WTC11 (cell line): ENCODE data around the gene A1BG. TPM values are rescaled to one million over a fixed set of nuclear protein-coding genes. Genes with fewer than 3 reads are reported as not detected.

Experiments used
- ATAC-seq: fragments of 200-7000 bp; cut with Tn5 transposase; 2 replicates; pipeline ENCODE4 v1.10.0; 2021; ENCODE audit warnings: mild to moderate bottlenecking, moderate library complexity
- CTCF ChIA-PET: fragments of 300-600 bp; sonication (Branson Sonifier 250); formaldehyde crosslinking; loops from one replicate; lab custom pipeline; 2021; ENCODE audit warnings: antibody characterized with exemption; lab: Charles Lee
- POLR2A ChIA-PET: fragments of 350-600 bp; sonication (Branson Sonifier 250); formaldehyde crosslinking; loops from one replicate; lab custom pipeline; 2021; ENCODE audit warnings: antibody characterized with exemption; lab: Charles Lee
- DNase-seq: peaks from one replicate; pipeline ENCODE4 v3.0.0; 2021; ENCODE audit warnings: low spot score
- H3K27ac Mint-ChIP-seq: 2 replicates; pipeline ENCODE4 v1.8.0; 2021; ENCODE audit warnings: mixed read lengths
- H3K27me3 Mint-ChIP-seq: 2 replicates; pipeline ENCODE4 v1.8.0; 2021; ENCODE audit warnings: low read depth, mild to moderate bottlenecking, moderate library complexity, mixed read lengths
- H3K36me3 Mint-ChIP-seq: 2 replicates; pipeline ENCODE4 v1.8.0; 2021; ENCODE audit warnings: mixed read lengths
- H3K4me1 Mint-ChIP-seq: 2 replicates; pipeline ENCODE4 v1.8.0; 2022; ENCODE audit warnings: mixed read lengths
- H3K4me3 Mint-ChIP-seq: 2 replicates; pipeline ENCODE4 v1.8.0; 2021; ENCODE audit warnings: mild to moderate bottlenecking, moderate library complexity, mixed read lengths
- H3K9me3 Mint-ChIP-seq: 2 replicates; pipeline ENCODE4 v1.8.0; 2021; ENCODE audit warnings: mixed read lengths
- ATF6 ChIP-seq: sonication (generic); formaldehyde crosslinking; IDR thresholded peaks from 2 replicates; pipeline ENCODE4 v1.8.1; 2023; ENCODE audit warnings: mild to moderate bottlenecking, missing genetic modification reagents
- CBFB ChIP-seq: sonication (generic); formaldehyde crosslinking; IDR thresholded peaks from 2 replicates; pipeline ENCODE4 v1.8.1; 2022; ENCODE audit warnings: mild to moderate bottlenecking, low read depth, missing genetic modification reagents
- FOXP4 ChIP-seq: sonication (generic); formaldehyde crosslinking; IDR thresholded peaks from 2 replicates; pipeline ENCODE4 v1.8.0; 2022; ENCODE audit warnings: mild to moderate bottlenecking, missing genetic modification reagents
- MLX ChIP-seq: sonication (generic); formaldehyde crosslinking; IDR thresholded peaks from 2 replicates; pipeline ENCODE4 v1.8.1; 2023; ENCODE audit warnings: mild to moderate bottlenecking, missing genetic modification reagents, moderate library complexity
- NFATC4 ChIP-seq: fragments of 250-450 bp; sonication (Bioruptor Pico); IDR thresholded peaks from 2 replicates; pipeline ENCODE4 v1.9.0; 2021; ENCODE audit warnings: mild to moderate bottlenecking
- NR1H2 ChIP-seq: sonication (generic); formaldehyde crosslinking; IDR thresholded peaks from 2 replicates; pipeline ENCODE4 v1.9.0; 2021; ENCODE audit warnings: mild to moderate bottlenecking, moderate library complexity, missing genetic modification reagents
- PRDM15 ChIP-seq: sonication (generic); formaldehyde crosslinking; IDR thresholded peaks from 2 replicates; pipeline ENCODE4 v1.8.0; 2022; ENCODE audit warnings: missing genetic modification reagents
- RORB ChIP-seq: fragments of 250-450 bp; sonication (Bioruptor Pico); IDR thresholded peaks from 2 replicates; pipeline ENCODE4 v1.9.0; 2021; ENCODE audit warnings: mild to moderate bottlenecking
- SMAD4 ChIP-seq: sonication (generic); formaldehyde crosslinking; IDR thresholded peaks from 2 replicates; pipeline ENCODE4 v1.8.0; 2022; ENCODE audit warnings: mild to moderate bottlenecking, missing genetic modification reagents
- TEAD1 ChIP-seq: sonication (generic); formaldehyde crosslinking; IDR thresholded peaks from 2 replicates; pipeline ENCODE4 v1.8.0; 2022; ENCODE audit warnings: mild to moderate bottlenecking, missing genetic modification reagents
- TP53 ChIP-seq: sonication (generic); formaldehyde crosslinking; IDR thresholded peaks from 2 replicates; pipeline ENCODE4 v1.8.1; 2023; ENCODE audit warnings: mild to moderate bottlenecking, missing genetic modification reagents
- ZBTB21 ChIP-seq: sonication (generic); formaldehyde crosslinking; IDR thresholded peaks from 2 replicates; pipeline ENCODE4 v1.8.1; 2023; ENCODE audit warnings: mild to moderate bottlenecking, missing genetic modification reagents, borderline replicate concordance
- ZNF121 ChIP-seq: sonication (generic); formaldehyde crosslinking; IDR thresholded peaks from 2 replicates; pipeline ENCODE4 v1.8.0; 2023; ENCODE audit warnings: missing genetic modification reagents
- ZNF219 ChIP-seq: sonication (generic); formaldehyde crosslinking; IDR thresholded peaks from 2 replicates; pipeline ENCODE4 v1.8.0; 2023; ENCODE audit warnings: missing genetic modification reagents, mild to moderate bottlenecking, borderline replicate concordance
- ZNF512 ChIP-seq: sonication (generic); formaldehyde crosslinking; IDR thresholded peaks from 2 replicates; pipeline ENCODE4 v1.8.1; 2022; ENCODE audit warnings: missing genetic modification reagents, borderline replicate concordance
- total RNA-seq: library from RNA; stranded (reverse); gene quantifications from 3 replicates; pipeline ENCODE4 v1.2.3, GENCODE V29; 2021
- TF ChIP-seq, protein P1 (sequence below): fragments of 200-600 bp; IDR thresholded peaks from 2 replicates; pipeline ENCODE4 v1.8.0; 2022; ENCODE audit warnings: antibody characterized with exemption
- TF ChIP-seq, protein P2 (sequence below): sonication (generic); formaldehyde crosslinking; IDR thresholded peaks from 2 replicates; pipeline ENCODE4 v1.8.1; 2022; ENCODE audit warnings: low read depth, missing genetic modification reagents, borderline replicate concordance
- TF ChIP-seq, protein P3 (sequence below): sonication (generic); formaldehyde crosslinking; IDR thresholded peaks from 2 replicates; pipeline ENCODE4 v1.8.0; 2023; ENCODE audit warnings: missing genetic modification reagents

A1BG gene
- total RNA-seq, 1 experiment from 2014 or later = 24.3 TPM

DNA sequence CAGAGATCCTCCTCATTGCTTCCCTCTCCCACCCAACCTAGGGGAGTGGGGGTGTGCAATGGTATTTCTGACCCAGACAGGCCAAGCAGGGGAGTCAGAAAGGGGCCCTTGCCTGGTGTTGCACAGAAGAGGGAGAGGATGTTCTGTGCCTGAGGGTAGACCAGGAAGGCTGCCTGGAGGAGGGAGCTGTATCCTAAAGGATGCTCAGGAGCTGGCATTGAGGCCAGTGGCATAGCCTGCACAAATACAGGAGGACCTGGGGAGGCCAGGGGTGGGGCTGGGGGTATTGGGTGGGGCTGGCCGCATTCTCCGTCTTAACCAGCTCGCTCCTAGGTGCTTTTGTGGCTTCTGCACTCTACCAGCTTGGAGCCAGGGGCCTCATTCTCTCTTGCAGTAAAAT, 46.6 kb upstream of the A1BG start:
- ATAC-seq (no peak), DNase-seq (no peak)
- ChIA-PET POLR2A (no interaction called here), CTCF (interaction anchor here (1.0 kb wide), 1 partner anchor 119 kb away, joined by 3 read pairs; no protein-coding TSS in a partner anchor)
- Mint-ChIP-seq H3K9me3 (no peaks in the 10 kb centered on the region), H3K4me1 (peaks cover 15% of the 10 kb centered on the region), H3K27ac (no peak overlapping the region), H3K4me3 (peak overlapping the region; percentile 83), H3K36me3 (peaks cover 5% of the 10 kb centered on the region; the same call in 1 of the 2 replicates), H3K27me3 (peaks cover 36% of the 10 kb centered on the region)
- TF ChIP-seq RORB (CRISPR knock-in tag) = no peak
- TF ChIP-seq NR1H2 (CRISPR knock-in tag) = no peak
- TF ChIP-seq TP53 (CRISPR knock-in tag) = no peak
- no peak for TF ChIP-seq PRDM15 (CRISPR knock-in tag)
- no peak for TF ChIP-seq CBFB (CRISPR knock-in tag)
- no peak for TF ChIP-seq MLX
- no peak for TF ChIP-seq FOXP4
- TF ChIP-seq, protein P1, sequence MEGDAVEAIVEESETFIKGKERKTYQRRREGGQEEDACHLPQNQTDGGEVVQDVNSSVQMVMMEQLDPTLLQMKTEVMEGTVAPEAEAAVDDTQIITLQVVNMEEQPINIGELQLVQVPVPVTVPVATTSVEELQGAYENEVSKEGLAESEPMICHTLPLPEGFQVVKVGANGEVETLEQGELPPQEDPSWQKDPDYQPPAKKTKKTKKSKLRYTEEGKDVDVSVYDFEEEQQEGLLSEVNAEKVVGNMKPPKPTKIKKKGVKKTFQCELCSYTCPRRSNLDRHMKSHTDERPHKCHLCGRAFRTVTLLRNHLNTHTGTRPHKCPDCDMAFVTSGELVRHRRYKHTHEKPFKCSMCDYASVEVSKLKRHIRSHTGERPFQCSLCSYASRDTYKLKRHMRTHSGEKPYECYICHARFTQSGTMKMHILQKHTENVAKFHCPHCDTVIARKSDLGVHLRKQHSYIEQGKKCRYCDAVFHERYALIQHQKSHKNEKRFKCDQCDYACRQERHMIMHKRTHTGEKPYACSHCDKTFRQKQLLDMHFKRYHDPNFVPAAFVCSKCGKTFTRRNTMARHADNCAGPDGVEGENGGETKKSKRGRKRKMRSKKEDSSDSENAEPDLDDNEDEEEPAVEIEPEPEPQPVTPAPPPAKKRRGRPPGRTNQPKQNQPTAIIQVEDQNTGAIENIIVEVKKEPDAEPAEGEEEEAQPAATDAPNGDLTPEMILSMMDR = no peak
- no peak for TF ChIP-seq SMAD4 (CRISPR knock-in tag)
- no peak for TF ChIP-seq ATF6
- TF ChIP-seq ZBTB21 (CRISPR knock-in tag) = no peak
- TF ChIP-seq, protein P2, sequence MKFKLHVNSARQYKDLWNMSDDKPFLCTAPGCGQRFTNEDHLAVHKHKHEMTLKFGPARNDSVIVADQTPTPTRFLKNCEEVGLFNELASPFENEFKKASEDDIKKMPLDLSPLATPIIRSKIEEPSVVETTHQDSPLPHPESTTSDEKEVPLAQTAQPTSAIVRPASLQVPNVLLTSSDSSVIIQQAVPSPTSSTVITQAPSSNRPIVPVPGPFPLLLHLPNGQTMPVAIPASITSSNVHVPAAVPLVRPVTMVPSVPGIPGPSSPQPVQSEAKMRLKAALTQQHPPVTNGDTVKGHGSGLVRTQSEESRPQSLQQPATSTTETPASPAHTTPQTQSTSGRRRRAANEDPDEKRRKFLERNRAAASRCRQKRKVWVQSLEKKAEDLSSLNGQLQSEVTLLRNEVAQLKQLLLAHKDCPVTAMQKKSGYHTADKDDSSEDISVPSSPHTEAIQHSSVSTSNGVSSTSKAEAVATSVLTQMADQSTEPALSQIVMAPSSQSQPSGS = no peak
- TF ChIP-seq, protein P3, sequence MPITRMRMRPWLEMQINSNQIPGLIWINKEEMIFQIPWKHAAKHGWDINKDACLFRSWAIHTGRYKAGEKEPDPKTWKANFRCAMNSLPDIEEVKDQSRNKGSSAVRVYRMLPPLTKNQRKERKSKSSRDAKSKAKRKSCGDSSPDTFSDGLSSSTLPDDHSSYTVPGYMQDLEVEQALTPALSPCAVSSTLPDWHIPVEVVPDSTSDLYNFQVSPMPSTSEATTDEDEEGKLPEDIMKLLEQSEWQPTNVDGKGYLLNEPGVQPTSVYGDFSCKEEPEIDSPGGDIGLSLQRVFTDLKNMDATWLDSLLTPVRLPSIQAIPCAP (CRISPR knock-in tag) = no peak
- TF ChIP-seq ZNF219 = no peak
- TF ChIP-seq TEAD1 (CRISPR knock-in tag) = no peak
- TF ChIP-seq ZNF512 = no peak
- no peak for TF ChIP-seq NFATC4 (CRISPR knock-in tag)
- no peak for TF ChIP-seq ZNF121 (CRISPR knock-in tag)
